Hepatocyte (in vitro differentiated cells): ENCODE data around the gene FLCN.

Experiments
- EZH2 ChIP-seq: fragments of 200-600 bp; sonication (generic); IDR thresholded peaks from 2 replicates; pipeline ENCODE4 v1.6.1; 2016; ENCODE audit warnings: antibody characterized with exemption, mild to moderate bottlenecking, borderline replicate concordance
- EZH2phosphoT487 ChIP-seq: fragments of 200-600 bp; sonication (generic); IDR thresholded peaks from one replicate; pipeline ENCODE4 v1.6.1; 2018; ENCODE audit warnings: antibody characterized with exemption, mild to moderate bottlenecking, low read depth, moderate library complexity; ENCODE audit not compliant: unreplicated experiment, severe bottlenecking
- TF ChIP-seq, protein P1 (sequence below): fragments of 200-600 bp; sonication (generic); IDR thresholded peaks from 2 replicates; pipeline ENCODE4 v1.5.1; 2016; ENCODE audit warnings: antibody characterized with exemption, mild to moderate bottlenecking; ENCODE audit not compliant: poor library complexity

DNA sequence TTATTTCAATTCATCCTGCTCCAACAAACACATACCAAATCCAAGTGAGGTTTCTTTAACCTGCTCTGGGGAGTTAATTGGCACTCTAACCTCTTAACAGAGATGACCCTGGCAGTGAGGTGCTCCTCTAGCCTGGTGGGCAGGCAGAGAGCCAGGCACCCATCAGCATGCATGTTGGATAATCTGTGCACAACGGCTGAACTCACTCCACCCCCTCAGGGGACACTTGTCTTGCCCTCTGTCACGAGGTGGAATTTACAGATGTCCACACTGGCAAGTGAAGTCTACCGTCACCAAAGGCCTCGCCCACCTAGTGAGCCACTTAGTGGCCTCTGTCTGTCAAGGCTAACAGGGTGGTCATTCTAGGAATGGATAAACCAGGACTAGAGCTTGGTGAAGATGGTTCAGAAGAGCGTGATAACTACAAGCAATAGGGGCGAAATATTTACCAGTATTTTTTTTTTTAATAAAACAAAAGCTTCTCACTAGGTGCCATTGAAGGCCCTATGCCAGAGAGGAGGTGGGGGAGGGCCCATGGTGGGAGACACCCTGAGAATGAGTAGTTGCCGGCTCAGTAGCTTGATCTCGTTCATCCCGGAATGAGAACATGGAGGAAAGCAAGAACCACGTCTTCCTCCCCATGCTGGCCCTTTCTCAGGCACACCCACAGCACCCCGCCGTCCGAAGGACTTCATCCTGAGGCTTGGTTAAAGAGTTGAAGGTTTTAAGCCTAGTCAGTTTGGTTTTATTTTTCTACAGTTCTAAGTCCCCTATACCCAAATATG is 56.0 kb downstream of the FLCN start:
- TF ChIP-seq, protein P1, sequence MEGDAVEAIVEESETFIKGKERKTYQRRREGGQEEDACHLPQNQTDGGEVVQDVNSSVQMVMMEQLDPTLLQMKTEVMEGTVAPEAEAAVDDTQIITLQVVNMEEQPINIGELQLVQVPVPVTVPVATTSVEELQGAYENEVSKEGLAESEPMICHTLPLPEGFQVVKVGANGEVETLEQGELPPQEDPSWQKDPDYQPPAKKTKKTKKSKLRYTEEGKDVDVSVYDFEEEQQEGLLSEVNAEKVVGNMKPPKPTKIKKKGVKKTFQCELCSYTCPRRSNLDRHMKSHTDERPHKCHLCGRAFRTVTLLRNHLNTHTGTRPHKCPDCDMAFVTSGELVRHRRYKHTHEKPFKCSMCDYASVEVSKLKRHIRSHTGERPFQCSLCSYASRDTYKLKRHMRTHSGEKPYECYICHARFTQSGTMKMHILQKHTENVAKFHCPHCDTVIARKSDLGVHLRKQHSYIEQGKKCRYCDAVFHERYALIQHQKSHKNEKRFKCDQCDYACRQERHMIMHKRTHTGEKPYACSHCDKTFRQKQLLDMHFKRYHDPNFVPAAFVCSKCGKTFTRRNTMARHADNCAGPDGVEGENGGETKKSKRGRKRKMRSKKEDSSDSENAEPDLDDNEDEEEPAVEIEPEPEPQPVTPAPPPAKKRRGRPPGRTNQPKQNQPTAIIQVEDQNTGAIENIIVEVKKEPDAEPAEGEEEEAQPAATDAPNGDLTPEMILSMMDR = no peak
- TF ChIP-seq EZH2 (no peak), EZH2phosphoT487 (no peak)
